GM12865 (cell line): ENCODE measurements around the gene SERPINE3.

Experiments
- DNase-seq: peaks from one replicate; pipeline ENCODE4 v3.0.0; 2010; ENCODE audit warnings: low read depth
- H3K4me3 ChIP-seq: 2 replicates; pipeline ENCODE4 v1.5.1; 2011; ENCODE audit warnings: mild to moderate bottlenecking, low read depth, low read length, control low read depth
- CTCF ChIP-seq: IDR thresholded peaks from 2 replicates; pipeline ENCODE4 v1.5.1; 2011; ENCODE audit warnings: low read length, control low read depth, low read depth, inconsistent platforms; ENCODE audit not compliant: insufficient read depth; ENCODE audit errors: missing control alignments

SERPINE3 gene

GRCh38 chr13:51397262-51397941 lies 57.9 kb downstream of the SERPINE3 start:
- TF ChIP-seq CTCF: no peak
- no peak overlapping the region for H3K4me3 ChIP-seq
- DNase-seq: no peak

GRCh38 chr13:51405176-51405575 lies 65.7 kb downstream of the SERPINE3 start:
- no peak overlapping the region for H3K4me3 ChIP-seq
- DNase-seq: no peak
- TF ChIP-seq CTCF: no peak

- no peak for TF ChIP-seq CTCF
- H3K4me3 ChIP-seq: no peak overlapping the region
- DNase-seq: no peak
Measured at GRCh38 chr13:51412431-51412830, 72.9 kb downstream of the SERPINE3 start.
